Activated CD4-positive, CD25-positive, alpha-beta regulatory T cell (primary cell): ENCODE results near the gene TMEM209.
"Not testable (repeated sequence)": the region's sequence is repeated elsewhere in the genome, so short reads cannot be mapped to it uniquely, and the experiment has no call there.

Experiments used
- DNase-seq, 4 experiments: peaks; one replicate each; lab custom pipeline; 2025; lab: John Stamatoyannopoulos, UW

Gene TMEM209

DNA sequence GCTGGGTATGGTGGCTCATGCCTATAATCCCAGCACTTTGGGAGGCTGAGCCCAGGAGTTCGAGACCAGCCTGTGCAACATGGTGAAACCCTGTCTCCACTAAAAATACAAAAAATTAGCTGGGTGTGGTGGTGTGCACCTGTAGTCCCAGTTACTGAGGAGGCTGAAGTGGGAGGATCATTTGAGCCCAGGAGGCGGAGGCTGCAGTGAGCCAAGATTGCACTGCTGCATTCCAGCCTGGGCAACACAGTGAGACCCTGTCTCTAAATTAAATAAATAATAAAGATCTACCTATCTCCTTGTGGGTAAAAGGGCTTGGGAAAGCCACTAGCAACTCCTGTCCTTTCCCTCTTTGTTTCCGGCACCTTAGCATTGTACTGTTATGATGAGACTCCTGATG lies 78.4 kb downstream of the TMEM209 start:
- DNase-seq = not testable (repeated sequence)

DNA sequence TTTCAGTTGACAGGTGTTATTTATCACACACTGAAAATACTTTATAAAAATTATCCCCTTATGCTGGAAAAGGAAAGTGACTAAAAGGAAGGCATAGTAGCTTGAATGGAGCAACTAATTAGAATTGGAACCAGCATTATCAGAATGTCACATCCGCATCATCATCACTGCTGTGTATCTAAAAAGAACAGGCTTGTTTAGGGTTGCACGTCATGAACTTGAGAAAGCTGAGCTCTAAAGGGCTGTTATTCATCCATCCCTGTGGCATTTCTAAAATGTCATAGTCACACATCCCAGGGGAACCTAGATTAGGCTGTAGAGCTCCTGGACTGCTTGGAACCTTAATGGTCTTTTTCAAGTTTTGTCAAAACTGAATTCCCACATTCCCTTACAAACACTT lies 80.5 kb downstream of the TMEM209 start:
- no peak for DNase-seq

DNA sequence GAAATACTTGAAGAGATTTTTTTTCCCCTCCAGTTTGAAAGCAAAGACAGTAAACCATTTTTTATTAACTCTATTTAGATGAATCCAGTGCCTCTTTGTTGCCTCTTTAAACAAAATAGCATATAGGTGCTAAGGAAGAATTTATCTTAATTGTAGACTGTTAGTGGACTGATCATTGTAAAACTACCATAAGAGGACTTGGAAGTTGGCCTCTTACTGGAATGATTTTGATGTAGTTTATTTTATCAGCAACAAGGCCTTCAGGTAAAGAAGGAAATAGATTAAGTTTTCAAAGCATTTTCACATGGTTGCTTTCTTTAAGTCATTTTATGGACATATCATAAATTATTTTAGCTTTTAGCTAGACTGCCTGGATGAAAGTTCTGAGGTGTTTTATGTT lies 81.7 kb downstream of the TMEM209 start:
- DNase-seq = no peak

DNA sequence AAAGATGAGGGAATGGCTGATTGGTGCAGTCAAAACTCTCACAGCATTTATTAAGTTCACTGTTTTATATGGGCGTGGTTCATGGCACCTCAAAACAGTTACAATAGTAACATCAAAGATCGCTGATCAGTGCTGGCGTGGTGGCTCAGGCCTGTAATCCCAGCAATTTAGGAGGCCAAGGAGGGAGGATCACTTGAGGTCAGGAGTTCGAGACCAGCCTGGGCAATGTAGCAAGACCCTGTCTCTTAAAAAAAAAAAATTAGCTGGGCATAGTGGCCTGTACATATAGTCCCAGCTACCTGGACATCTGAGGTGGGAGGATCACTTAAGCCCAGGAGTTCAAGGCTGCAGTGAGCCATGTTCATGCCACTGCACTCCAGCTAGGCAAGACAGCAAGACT lies 86.4 kb downstream of the TMEM209 start:
- DNase-seq = no peak

DNA sequence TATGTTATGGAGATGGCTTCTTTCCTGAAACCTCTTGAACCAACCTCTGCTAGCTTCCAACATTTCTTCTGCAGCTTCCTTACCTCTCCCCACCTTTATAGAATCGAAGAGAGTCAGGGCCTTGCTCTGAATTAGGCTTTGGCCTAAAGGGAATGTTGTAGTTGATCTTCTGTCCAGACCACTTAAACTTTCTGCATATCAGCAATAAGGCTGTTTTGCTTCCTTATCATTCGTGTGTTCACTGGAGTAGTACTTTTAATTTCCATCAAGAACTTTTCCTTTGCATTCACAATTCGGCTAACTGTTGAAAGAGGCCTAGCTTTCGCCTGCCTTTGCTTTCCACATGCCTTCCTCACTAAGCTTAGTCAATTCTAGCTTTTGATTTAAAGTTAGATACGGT lies 86.9 kb downstream of the TMEM209 start:
- DNase-seq = no peak

DNA sequence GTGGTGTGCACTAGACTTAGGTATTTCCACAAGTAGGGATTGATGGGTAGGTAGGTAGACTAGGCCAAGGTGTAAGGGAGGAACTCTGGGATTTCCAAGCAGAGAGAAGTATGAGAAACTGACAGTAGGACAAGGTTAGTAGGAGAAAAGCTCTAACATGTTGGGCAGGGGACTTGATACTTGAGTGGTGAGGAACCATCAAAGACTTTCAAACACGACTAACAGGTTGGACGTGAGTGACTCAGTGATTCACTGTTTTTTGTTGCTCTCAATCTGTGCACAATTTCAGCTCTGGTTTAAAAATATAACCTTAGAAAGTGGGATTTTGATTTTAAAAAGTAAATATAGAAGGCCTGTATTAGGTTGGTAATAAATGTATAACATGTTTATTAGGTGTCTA lies 90.4 kb downstream of the TMEM209 start:
- no peak for DNase-seq
